Astrocyte (in vitro differentiated cells and primary cell): Measurements from ENCODE around the gene ATP1A2. TPM values are rescaled to one million over a fixed set of nuclear protein-coding genes. Genes with fewer than 3 reads are reported as not detected.
A peak's percentile ranks its signal among the peaks of the same experiment; 100 is the strongest.

Experiments
- DNase-seq: peaks from one replicate; pipeline ENCODE4 v3.0.0-alpha.2; 2010; ENCODE audit warnings: low read depth
- FAIRE-seq: peaks from 2 replicates; lab custom pipeline; 2011; peaks lifted over from hg19 to GRCh38; lab: Jason Lieb, UNC
- H2AFZ ChIP-seq: 2 replicates; pipeline ENCODE4 v1.6.0; 2012; ENCODE audit warnings: low read depth, low read length, inconsistent platforms
- H3K27ac ChIP-seq: 2 replicates; pipeline ENCODE4 v1.5.1; 2011; ENCODE audit warnings: low read depth, low read length, inconsistent platforms
- H3K27me3 ChIP-seq: 2 replicates; pipeline ENCODE4 v1.6.0; 2011; ENCODE audit warnings: low read length, inconsistent platforms; ENCODE audit not compliant: insufficient read depth
- H3K36me3 ChIP-seq: 2 replicates; pipeline ENCODE4 v1.5.1; 2011; ENCODE audit warnings: low read length, inconsistent platforms; ENCODE audit not compliant: insufficient read depth
- H3K4me1 ChIP-seq: 2 replicates; pipeline ENCODE4 v1.5.1; 2011; ENCODE audit warnings: low read length, inconsistent platforms; ENCODE audit not compliant: insufficient read depth
- H3K4me2 ChIP-seq: 2 replicates; pipeline ENCODE4 v1.6.0; 2012; ENCODE audit warnings: low read length, inconsistent platforms
- H3K4me3 ChIP-seq: 2 replicates; pipeline ENCODE4 v1.5.1; 2011; ENCODE audit warnings: low read depth, mild to moderate bottlenecking, low read length, inconsistent platforms; ENCODE audit not compliant: insufficient read depth
- H3K79me2 ChIP-seq: 2 replicates; pipeline ENCODE4 v1.6.0; 2012; ENCODE audit warnings: mild to moderate bottlenecking, low read length, inconsistent platforms; ENCODE audit not compliant: insufficient read depth
- H3K9ac ChIP-seq: 2 replicates; pipeline ENCODE4 v1.6.0; 2012; ENCODE audit warnings: mild to moderate bottlenecking, low read length, inconsistent platforms
- H3K9me3 ChIP-seq: 2 replicates; pipeline ENCODE4 v1.5.1; 2012; ENCODE audit warnings: low read depth, mild to moderate bottlenecking, low read length, inconsistent platforms; ENCODE audit not compliant: insufficient read depth
- H4K20me1 ChIP-seq: 2 replicates; pipeline ENCODE4 v1.6.0; 2012; ENCODE audit warnings: low read length, inconsistent platforms; ENCODE audit not compliant: insufficient read depth
- H3K27ac Mint-ChIP-seq: one replicate; pipeline ENCODE4 v1.8.0; 2021; ENCODE audit warnings: mild to moderate bottlenecking, mixed read lengths; ENCODE audit not compliant: unreplicated experiment
- H3K27me3 Mint-ChIP-seq: one replicate; pipeline ENCODE4 v1.8.0; 2021; ENCODE audit warnings: low read depth, mixed read lengths; ENCODE audit not compliant: unreplicated experiment
- H3K36me3 Mint-ChIP-seq: one replicate; pipeline ENCODE4 v1.8.0; 2021; ENCODE audit warnings: low read depth, mixed read lengths; ENCODE audit not compliant: unreplicated experiment
- H3K4me1 Mint-ChIP-seq: one replicate; pipeline ENCODE4 v1.8.0; 2021; ENCODE audit warnings: low read depth, mixed read lengths; ENCODE audit not compliant: unreplicated experiment
- H3K4me3 Mint-ChIP-seq: one replicate; pipeline ENCODE4 v1.8.0; 2021; ENCODE audit warnings: mild to moderate bottlenecking, moderate library complexity, mixed read lengths; ENCODE audit not compliant: unreplicated experiment
- H3K9me3 Mint-ChIP-seq: one replicate; pipeline ENCODE4 v1.8.0; 2021; ENCODE audit warnings: mild to moderate bottlenecking, mixed read lengths; ENCODE audit not compliant: unreplicated experiment
- EZH2 ChIP-seq: IDR thresholded peaks from 2 replicates; pipeline ENCODE4 v1.6.1; 2012; ENCODE audit warnings: mild to moderate bottlenecking, low read length, inconsistent platforms; ENCODE audit not compliant: insufficient read depth
- total RNA-seq: library from RNA; stranded (reverse); gene quantifications from 2 replicates; pipeline ENCODE4 v1.2.1, GENCODE V29; 2021
- TF ChIP-seq, protein P1 (sequence below): IDR thresholded peaks from 2 replicates; pipeline ENCODE4 v1.5.1; 2011; ENCODE audit warnings: low read depth, mild to moderate bottlenecking, inconsistent platforms, low read length, moderate library complexity; ENCODE audit not compliant: insufficient read depth

The ATP1A2 gene
- total RNA-seq, 1 donor from 2014 or later: 2.5 TPM

GRCh38 chr1:160080381-160081100 is 35.0 kb upstream of the ATP1A2 start:
- no peak for FAIRE-seq
- no peak for TF ChIP-seq EZH2
- TF ChIP-seq, protein P1, sequence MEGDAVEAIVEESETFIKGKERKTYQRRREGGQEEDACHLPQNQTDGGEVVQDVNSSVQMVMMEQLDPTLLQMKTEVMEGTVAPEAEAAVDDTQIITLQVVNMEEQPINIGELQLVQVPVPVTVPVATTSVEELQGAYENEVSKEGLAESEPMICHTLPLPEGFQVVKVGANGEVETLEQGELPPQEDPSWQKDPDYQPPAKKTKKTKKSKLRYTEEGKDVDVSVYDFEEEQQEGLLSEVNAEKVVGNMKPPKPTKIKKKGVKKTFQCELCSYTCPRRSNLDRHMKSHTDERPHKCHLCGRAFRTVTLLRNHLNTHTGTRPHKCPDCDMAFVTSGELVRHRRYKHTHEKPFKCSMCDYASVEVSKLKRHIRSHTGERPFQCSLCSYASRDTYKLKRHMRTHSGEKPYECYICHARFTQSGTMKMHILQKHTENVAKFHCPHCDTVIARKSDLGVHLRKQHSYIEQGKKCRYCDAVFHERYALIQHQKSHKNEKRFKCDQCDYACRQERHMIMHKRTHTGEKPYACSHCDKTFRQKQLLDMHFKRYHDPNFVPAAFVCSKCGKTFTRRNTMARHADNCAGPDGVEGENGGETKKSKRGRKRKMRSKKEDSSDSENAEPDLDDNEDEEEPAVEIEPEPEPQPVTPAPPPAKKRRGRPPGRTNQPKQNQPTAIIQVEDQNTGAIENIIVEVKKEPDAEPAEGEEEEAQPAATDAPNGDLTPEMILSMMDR: no peak
- Histone ChIP-seq H3K4me3 (no peak overlapping the region), H2AFZ (no peak overlapping the region), H3K27ac (no peak overlapping the region), H3K4me2 (peak overlapping the region; percentile 7), H3K9me3 (no peaks in the 10 kb centered on the region), H3K36me3 (no peaks in the 10 kb centered on the region), H4K20me1 (no peaks in the 10 kb centered on the region), H3K27me3 (peaks cover 54% of the 10 kb centered on the region), H3K9ac (no peak overlapping the region), H3K4me1 (peaks cover 6% of the 10 kb centered on the region), H3K79me2 (no peaks in the 10 kb centered on the region)
- Mint-ChIP-seq H3K4me1 (peaks cover 4% of the 10 kb centered on the region), H3K9me3 (peaks cover 1% of the 10 kb centered on the region), H3K27ac (no peak overlapping the region), H3K4me3 (no peak overlapping the region), H3K27me3 (peaks cover 57% of the 10 kb centered on the region), H3K36me3 (no peaks in the 10 kb centered on the region)
- no peak for DNase-seq

- Histone ChIP-seq H3K36me3 (no peaks in the 10 kb centered on the region), H3K79me2 (no peaks in the 10 kb centered on the region), H3K4me2 (peak within 1 kb of the TSS; percentile 7), H3K27me3 (peaks cover 49% of the 10 kb centered on the region), H4K20me1 (peaks cover 6% of the 10 kb centered on the region), H3K27ac (no peak within 1 kb of the TSS), H3K4me1 (peaks cover 6% of the 10 kb centered on the region), H3K9ac (no peak within 1 kb of the TSS), H2AFZ (peak within 1 kb of the TSS; percentile 34), H3K4me3 (no peak within 1 kb of the TSS), H3K9me3 (no peaks in the 10 kb centered on the region)
- FAIRE-seq (no peak), DNase-seq (peak; percentile 8)
- H3K27ac Mint-ChIP-seq: no peak within 1 kb of the TSS
- no peaks in the 10 kb centered on the region for H3K4me1 Mint-ChIP-seq
- TF ChIP-seq, protein P1: no peak
- TF ChIP-seq EZH2: no peak
- H3K36me3 Mint-ChIP-seq: peaks cover 3% of the 10 kb centered on the region
- peaks cover 64% of the 10 kb centered on the region for H3K27me3 Mint-ChIP-seq
- H3K9me3 Mint-ChIP-seq: peaks cover 1% of the 10 kb centered on the region
- no peak within 1 kb of the TSS for H3K4me3 Mint-ChIP-seq
These were observed 34.2 kb upstream of the ATP1A2 start, which contains the start of gene KCNJ9 for GRCh38 chr1:160081261-160081936. KCNJ9 (plus strand) TSS chr1:160081538; CDS start chr1:160084031, 2,493 bp downstream.
